GM10847 (cell line): ENCODE results near the gene PREPL.

Experiments
- POLR2A ChIP-seq: IDR thresholded peaks from 2 replicates; pipeline ENCODE4 v1.6.1; 2011; ENCODE audit not compliant: insufficient read length; ENCODE audit errors: extremely low read depth

Gene PREPL

GRCh38 chr2:44314362-44314761, 46.9 kb downstream of the PREPL start:
- TF ChIP-seq POLR2A, result no peak

- TF ChIP-seq POLR2A, result no peak
Observed at GRCh38 chr2:44310287-44310686, 51.0 kb downstream of the PREPL start.

GRCh38 chr2:44305882-44306281, 55.4 kb downstream of the PREPL start:
- TF ChIP-seq POLR2A, result no peak

GRCh38 chr2:44304258-44304657, 57.0 kb downstream of the PREPL start:
- TF ChIP-seq POLR2A, result no peak

GRCh38 chr2:44301111-44301510, 60.2 kb downstream of the PREPL start:
- no peak for TF ChIP-seq POLR2A

GRCh38 chr2:44299635-44300034, 61.7 kb downstream of the PREPL start:
- TF ChIP-seq POLR2A, result no peak

GRCh38 chr2:44297431-44297830, 63.9 kb downstream of the PREPL start:
- no peak for TF ChIP-seq POLR2A

GRCh38 chr2:44296653-44297052, 64.6 kb downstream of the PREPL start:
- no peak for TF ChIP-seq POLR2A

GRCh38 chr2:44295633-44296359, 65.5 kb downstream of the PREPL start:
- TF ChIP-seq POLR2A, result no peak

GRCh38 chr2:44295113-44295512, 66.2 kb downstream of the PREPL start:
- no peak for TF ChIP-seq POLR2A

- TF ChIP-seq POLR2A, result no peak
Observed at GRCh38 chr2:44291281-44292248, 69.7 kb downstream of the PREPL start.

GRCh38 chr2:44290261-44290660, 71.0 kb downstream of the PREPL start:
- TF ChIP-seq POLR2A, result no peak

- no peak for TF ChIP-seq POLR2A
Observed at GRCh38 chr2:44286884-44287638, 74.2 kb downstream of the PREPL start.

- no peak for TF ChIP-seq POLR2A
Observed at GRCh38 chr2:44286119-44286883, 75.0 kb downstream of the PREPL start.

- no peak for TF ChIP-seq POLR2A
Observed at GRCh38 chr2:44285174-44285573, 76.1 kb downstream of the PREPL start.

GRCh38 chr2:44283116-44283666, 78.1 kb downstream of the PREPL start:
- TF ChIP-seq POLR2A, result no peak
